HUDEP-2 (cell line): ENCODE measurements around the gene TRIO.
A peak's percentile ranks its signal among the peaks of the same experiment; 100 is the strongest.

Source experiments
- DNase-seq, 76 experiments: peaks; one replicate each; lab custom pipeline; 2025; ENCODE audit not compliant: unreplicated experiment in 76 of 76; lab: John Stamatoyannopoulos, UW

Gene TRIO

GRCh38 chr5:14260637-14261036 lies 117.5 kb downstream of the TRIO start:
- no peak for DNase-seq

GRCh38 chr5:14261235-14261634 lies 118.1 kb downstream of the TRIO start:
- no peak for DNase-seq

GRCh38 chr5:14261856-14262611 lies 118.9 kb downstream of the TRIO start:
- DNase-seq, result no peak

- DNase-seq, result no peak
Observed at GRCh38 chr5:14263113-14263512, 120.0 kb downstream of the TRIO start.

GRCh38 chr5:14263699-14264098 lies 120.6 kb downstream of the TRIO start:
- DNase-seq, result no peak

- DNase-seq, result peak in 60 of 76 experiments; percentile 1 to 66 (median 35)
Observed at GRCh38 chr5:14264605-14265316, 121.6 kb downstream of the TRIO start.

GRCh38 chr5:14265570-14265969 lies 122.4 kb downstream of the TRIO start:
- DNase-seq, result no peak

GRCh38 chr5:14266171-14266570 lies 123.0 kb downstream of the TRIO start:
- no peak for DNase-seq

GRCh38 chr5:14266686-14267085 lies 123.5 kb downstream of the TRIO start:
- no peak for DNase-seq

- no peak for DNase-seq
Observed at GRCh38 chr5:14267166-14267838, 124.2 kb downstream of the TRIO start.

GRCh38 chr5:14267991-14268708 lies 125.0 kb downstream of the TRIO start:
- peak in 3 of 76 experiments; percentile 3 to 32 (median 7) for DNase-seq

- DNase-seq, result no peak
Observed at GRCh38 chr5:14268738-14269137, 125.6 kb downstream of the TRIO start.

- no peak for DNase-seq
Observed at GRCh38 chr5:14269395-14269794, 126.3 kb downstream of the TRIO start.

GRCh38 chr5:14270209-14270702 lies 127.1 kb downstream of the TRIO start:
- DNase-seq, result peak in 6 of 76 experiments; percentile 4 to 24 (median 14)

GRCh38 chr5:14272548-14273205 lies 129.5 kb downstream of the TRIO start:
- DNase-seq, result no peak

GRCh38 chr5:14273207-14273767 lies 130.1 kb downstream of the TRIO start:
- DNase-seq, result no peak

GRCh38 chr5:14276380-14276779 lies 133.2 kb downstream of the TRIO start:
- DNase-seq, result no peak

GRCh38 chr5:14277385-14278320 lies 134.5 kb downstream of the TRIO start:
- DNase-seq, result no peak
